ENCODE results near the gene MREG.

- no peak for TF ChIP-seq CTCF (IDR thresholded peaks at IDR 0.05)
- TF ChIP-seq POLR2A (IDR thresholded peaks at IDR 0.05), result no peak
These were observed 36.1 kb upstream of the MREG start for GRCh38 chr2:216049452-216049851.
